HG03039 (cell line): Measurements from ENCODE around the gene SPATS2.
A peak's percentile ranks its signal among the peaks of the same experiment; 100 is the strongest.

Source experiments
- ATAC-seq: cut with Tn5 transposase; IDR thresholded peaks from one replicate; pipeline ENCODE4 v1.9.1; 2021; ENCODE audit warnings: mild to moderate bottlenecking, moderate library complexity; ENCODE audit not compliant: unreplicated experiment

SPATS2 gene

DNA sequence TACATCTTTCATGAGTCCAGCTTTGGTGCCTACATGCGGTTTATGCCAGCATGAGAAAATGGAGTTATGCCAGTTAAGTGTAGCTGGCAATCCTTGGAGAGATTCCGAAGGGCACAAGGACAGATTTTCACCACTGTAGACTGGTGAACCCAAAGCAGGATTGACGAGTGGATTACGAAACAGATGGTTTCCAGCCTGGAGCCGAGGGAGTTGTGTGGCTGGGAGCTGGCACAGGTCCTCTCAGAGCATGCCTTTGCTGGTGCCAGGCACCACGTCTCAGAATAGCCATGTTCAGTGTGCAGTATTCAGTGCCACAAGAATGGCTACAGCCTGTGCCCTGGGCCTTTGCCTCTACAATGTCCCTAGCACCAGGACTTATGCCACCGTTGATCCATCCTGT is 184.8 kb downstream of the SPATS2 start:
- ATAC-seq: no peak

DNA sequence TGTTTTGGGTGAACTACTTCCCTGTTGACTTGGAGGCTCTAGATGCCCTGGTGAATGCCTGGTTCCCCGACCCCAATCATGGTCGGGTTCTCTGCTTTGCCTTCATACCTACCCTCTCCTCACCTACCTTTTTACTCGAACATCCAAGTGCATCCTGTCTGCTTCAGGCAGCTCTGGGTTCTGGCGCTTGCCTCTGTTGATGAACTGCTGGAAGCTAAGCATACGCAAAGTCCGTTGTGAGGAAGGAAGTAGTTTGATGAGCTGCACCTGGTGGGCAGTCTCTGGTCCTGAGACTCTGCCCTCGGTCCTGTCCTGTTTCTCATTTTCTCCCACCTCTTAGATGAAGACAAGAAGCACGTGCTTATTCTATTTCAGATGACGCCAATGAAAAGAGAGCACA is 185.2 kb downstream of the SPATS2 start:
- ATAC-seq: no peak

DNA sequence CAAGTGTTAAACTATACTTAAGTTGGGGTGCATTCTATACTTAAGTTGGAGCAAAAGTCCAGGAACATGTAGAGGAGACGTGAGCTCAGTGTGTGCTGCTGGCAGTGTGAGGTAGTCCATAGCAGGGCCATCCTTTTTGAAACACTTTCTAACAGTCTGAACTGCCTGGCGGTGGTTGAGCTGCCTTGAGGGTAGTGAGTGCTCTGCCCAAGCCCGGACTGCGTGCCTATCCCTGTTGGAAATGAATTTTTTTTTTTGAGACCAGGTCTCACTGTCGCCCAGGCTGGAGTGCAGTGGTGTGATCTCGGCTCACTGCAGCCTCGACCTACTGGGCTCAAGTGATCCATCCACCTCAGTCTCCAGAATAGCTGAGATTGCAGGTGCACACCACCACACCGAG is 185.6 kb downstream of the SPATS2 start:
- no peak for ATAC-seq

GRCh38 chr12:49553512-49554088 is 186.3 kb downstream of the SPATS2 start:
- ATAC-seq: no peak

DNA sequence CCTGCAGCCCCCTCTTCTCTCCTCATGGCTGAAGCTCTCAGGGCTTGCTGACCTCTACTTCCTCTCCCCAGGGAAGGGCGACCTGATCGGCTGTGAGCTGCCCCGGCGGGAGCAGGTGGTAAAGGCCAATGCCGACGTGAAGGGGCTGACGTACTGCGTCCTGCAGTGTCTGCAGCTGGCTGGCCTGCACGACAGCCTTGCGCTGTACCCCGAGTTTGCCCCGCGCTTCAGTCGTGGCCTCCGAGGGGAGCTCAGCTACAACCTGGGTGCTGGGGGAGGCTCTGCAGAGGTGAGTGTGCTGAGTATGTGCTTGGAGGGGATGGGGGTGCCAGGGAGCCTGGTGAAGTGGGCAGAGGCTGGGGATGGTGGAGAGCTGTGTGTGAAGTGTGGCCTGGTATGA is 187.0 kb downstream of the SPATS2 start:
- no peak for ATAC-seq

DNA sequence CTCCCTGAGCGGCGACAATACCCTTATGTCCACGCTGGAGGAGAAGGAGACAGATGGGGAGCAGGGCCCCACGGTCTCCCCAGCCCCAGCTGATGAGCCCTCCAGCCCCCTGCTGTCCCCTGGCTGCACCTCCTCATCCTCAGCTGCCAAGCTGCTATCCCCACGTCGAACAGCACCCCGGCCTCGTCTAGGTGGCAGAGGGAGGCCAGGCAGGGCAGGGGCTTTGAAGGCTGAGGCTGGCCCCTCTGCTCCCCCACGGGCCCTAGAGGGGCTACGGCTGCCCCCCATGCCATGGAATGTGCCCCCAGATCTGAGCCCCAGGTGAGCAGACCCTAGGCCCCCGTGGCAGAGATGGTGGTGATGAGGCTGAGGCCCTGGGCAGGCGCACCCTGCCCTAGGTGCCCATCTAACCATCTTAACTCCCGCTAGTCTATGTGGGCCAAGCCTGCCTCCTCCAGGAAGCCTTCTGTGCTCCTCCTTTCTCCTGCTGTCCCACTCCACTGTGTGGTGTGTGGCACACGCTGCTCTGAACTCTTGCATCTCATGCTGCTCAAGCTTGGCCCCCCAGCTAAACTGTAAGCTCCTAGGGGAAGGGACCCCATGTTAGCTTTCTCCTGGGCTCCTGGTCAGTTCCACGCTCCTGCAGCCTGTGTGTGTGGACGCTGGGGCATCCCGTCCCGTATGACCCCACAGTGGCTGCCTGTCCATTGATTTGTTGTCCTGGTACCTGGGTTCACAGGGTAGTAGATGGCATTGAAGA is 188.5 kb downstream of the SPATS2 start:
- ATAC-seq: no peak

DNA sequence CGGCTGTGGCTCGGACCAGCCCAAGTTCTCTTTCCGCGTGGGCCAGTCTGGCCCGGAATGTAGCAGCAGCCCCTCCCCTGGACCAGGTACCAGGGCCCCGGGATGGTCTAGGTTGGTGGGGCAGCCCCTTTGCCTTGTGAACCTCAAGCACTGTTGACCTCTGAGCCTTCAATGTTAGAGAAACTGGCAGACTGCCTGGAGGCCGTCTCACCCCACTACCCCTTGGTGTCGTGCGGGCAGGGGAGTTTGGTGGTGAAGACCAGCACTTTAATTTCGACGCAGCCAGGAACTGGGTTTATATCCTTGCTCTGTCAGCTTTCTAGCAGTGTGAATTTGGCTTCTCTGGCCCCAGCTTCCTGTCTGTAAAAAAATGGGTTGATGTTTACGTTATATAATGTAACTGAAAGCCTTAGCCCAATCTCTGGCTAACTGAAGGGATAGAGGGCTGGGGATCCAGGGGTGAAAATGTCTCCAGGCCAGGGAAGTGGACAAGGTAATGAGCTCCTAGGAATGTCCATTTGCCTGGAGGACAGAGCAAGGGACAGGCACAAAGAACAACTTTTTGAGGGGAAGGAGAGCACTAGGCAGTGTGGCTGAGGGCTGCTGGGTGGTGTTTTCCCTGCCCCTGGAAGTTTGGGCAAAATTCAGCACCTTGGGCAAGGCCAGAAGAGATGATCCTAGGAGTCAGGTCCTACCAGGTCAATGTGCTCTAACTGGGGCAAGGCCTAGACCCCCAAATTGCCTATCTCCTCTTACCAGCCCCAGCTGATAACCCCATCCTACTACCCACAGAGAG is 189.3 kb downstream of the SPATS2 start:
- no peak for ATAC-seq

- ATAC-seq: no peak
Measured at GRCh38 chr12:49557187-49557916, 190.1 kb downstream of the SPATS2 start.

DNA sequence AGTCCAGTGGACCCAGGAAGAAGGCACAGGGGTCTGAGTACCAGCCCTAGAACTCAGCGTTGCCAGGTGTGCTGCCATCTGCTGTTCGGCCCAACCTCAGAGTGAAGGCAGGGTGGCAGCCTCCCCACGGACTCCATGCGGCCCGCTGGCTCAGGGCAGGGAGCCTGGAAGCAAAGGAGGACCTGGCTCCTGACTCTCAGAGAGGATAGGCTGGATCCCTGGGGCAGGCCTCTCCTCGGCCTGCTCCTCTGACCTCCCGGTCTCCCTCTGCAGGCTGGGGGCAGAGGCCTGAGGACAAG is 190.6 kb downstream of the SPATS2 start:
- ATAC-seq: no peak

DNA sequence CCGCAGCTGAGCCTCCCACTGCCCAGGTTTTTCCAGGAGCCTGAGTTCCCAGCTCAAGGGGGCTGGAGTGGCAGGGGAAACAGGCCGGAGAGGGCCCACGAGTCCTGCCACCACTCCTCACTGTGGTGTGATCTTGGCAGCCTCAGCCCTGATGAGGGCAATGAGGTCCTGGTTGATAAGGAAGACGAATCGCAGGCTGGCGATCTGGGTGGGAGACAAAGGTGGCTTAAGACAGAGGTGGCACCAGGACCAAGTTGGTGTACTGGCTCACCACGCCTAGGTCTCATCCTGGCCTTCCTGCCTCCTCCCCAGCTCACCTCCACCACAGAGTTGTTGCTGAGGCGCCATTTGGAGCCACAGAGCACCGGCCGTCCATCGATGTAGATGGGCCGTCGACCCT is 191.3 kb downstream of the SPATS2 start:
- ATAC-seq: no peak

DNA sequence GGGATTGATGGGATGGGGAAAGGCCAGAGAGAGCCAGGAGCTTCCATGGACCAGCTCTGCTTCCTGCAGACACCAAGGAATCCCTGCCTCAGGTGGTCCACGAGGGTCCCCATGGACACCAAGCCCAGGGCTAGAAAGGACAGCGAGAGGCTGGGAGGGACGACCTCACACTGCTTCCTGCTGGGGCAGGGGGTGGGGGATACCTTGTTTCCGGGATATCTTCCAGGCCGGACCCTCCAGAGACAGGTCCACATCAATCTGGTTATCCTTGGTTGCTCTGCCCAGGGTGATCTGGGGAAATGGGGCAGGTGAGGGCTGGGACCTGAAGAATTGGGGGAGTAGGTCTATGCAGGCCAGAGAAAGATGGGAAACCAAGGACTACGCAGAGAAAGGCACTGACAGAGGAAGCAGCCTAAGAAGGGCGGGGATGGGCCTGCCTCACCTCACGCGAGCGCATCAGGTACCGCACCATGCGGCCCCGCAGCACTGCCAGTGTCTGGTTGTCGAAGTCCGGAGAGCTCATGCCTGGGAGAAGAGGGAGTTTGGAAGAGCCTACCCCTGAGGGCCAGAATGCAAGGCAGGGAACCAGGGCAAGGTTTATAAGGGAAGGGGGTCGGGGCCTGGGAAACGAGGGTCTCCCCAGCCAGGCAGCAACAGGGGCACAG is 191.9 kb downstream of the SPATS2 start:
- ATAC-seq: no peak

DNA sequence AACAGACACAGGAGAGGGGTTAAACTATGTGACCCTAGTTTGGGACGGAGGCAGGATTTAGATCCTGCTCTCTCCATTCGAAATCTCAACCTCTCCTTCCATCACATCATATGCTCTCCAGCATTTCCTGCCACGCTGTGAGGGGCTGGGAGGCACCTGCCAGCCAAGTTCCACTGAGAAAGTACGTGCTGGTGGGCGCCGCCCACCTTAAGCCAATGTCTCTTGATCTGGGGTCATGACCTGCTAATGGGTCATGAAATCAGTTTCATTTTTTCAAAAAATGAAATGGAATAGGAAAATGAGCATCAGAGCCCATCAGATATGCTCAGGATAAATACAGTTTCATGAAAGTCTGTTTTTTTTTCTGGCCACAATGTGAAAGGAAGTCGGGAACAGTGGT is 193.4 kb downstream of the SPATS2 start:
- ATAC-seq: no peak

DNA sequence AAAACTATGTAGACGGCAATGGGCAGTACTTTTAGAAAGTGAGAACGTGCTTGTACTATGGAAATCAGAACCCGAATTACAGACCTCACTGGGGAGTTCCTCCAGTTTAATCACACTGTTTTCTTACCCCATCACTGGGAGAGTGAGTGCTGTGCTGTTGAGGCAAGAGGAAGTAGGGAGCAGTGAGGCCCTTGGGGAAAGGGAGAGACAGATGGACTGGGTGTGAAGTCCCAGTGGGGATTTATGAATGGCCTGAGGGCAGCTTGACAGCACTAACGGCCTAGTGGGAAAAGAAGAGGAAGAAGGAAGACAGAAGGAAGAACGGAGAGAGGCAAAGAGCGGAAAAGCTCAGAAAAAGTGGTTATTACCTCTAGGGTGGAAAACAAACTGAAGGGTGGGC is 195.0 kb downstream of the SPATS2 start:
- no peak for ATAC-seq

GRCh38 chr12:49562831-49563230 is 195.6 kb downstream of the SPATS2 start:
- no peak for ATAC-seq

GRCh38 chr12:49563951-49564685 is 196.9 kb downstream of the SPATS2 start:
- ATAC-seq: no peak

DNA sequence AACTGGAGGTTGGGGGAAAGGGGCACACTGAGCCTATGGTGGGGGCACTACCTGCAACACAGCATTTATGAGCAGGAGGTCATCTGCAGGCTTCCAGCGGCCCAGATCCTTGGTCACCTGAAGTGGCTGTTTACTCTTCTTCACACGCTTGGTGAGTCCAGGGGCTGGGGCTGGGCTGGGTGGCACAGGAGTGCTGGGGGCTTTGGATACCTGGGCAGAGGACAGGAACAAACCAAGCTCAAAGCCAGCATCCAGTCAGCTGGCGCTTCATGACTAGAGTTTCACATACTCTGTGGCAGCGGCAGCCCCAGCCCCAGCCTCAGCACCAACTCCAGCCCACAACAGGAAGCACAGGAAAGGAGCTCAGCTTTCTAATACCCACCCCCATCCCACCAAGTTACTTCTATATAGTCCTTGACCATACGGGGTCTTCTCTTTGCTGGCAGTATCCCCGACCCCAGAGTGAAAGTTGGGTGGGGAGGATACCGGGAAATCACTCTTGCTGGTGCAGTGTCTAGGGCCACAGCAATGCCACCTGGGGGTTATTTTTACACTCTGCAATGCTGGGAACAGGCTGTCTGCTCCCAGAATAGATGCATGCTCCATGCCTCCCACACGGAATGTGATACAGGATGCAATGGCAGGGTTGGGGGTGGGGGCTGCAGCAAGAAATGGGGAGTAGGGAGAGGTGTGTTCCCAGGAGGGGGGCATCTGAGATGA is 197.6 kb downstream of the SPATS2 start:
- no peak for ATAC-seq

- ATAC-seq: no peak
Measured at GRCh38 chr12:49565406-49566265, 198.4 kb downstream of the SPATS2 start.

GRCh38 chr12:49566361-49566760 is 199.1 kb downstream of the SPATS2 start:
- no peak for ATAC-seq

- peak; percentile 3 for ATAC-seq
Measured at GRCh38 chr12:49567302-49567610, 200.0 kb downstream of the SPATS2 start.
